ENCODE data around the gene RUNX2. TPM values are rescaled to one million over a fixed set of nuclear protein-coding genes. Genes with fewer than 3 reads are reported as not detected.

The RUNX2 gene
- polyA plus RNA-seq, 1 donor (not counting 4 experiments of a cell fraction or from before 2014, with no cell fraction given): 1.4 TPM

DNA sequence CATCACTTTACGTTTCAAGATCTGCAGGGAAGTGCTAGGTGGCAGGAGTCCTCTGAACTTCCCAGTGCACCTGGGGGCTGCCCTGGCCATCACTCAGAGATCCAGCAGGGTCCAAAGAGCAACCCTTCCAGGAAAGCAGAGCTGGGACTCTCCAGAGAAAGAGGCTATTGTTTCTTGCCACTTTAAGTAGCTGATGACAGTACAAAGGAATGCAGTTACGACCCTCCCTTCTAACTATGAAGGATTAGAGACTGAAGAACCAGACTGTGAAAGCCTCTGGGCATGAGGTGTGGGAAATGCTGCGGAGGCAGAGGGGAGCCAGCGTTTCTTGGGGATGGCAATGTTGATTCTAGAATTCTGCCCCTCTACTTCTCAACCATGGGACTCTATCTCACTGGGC, 238.8 kb downstream of the RUNX2 start:
- H4K20me1 ChIP-seq (ENCODE audit: control insufficient read depth, extremely low read depth, insufficient read depth, low read length): no peaks in the 10 kb centered on the region
- H2AFZ ChIP-seq (ENCODE audit: control insufficient read depth, low read length): peak overlapping the region; percentile 8
- DNase-seq (ENCODE audit: low read depth, low spot score) (no peak), FAIRE-seq (peak; percentile 67)
- peaks cover 22% of the 10 kb centered on the region for H3K4me1 ChIP-seq (ENCODE audit: control insufficient read depth, extremely low read depth, insufficient read depth, low read length)
- no peaks in the 10 kb centered on the region for H3K9me3 ChIP-seq (ENCODE audit: control insufficient read depth, low read depth, low read length)
- no peak overlapping the region for H3K27ac ChIP-seq (ENCODE audit: control insufficient read depth, insufficient read depth, low read length)
- no peaks in the 10 kb centered on the region for H3K36me3 ChIP-seq (ENCODE audit: control insufficient read depth in 2 of 2, extremely low read depth in 1 of 2, insufficient read depth in 2 of 2, low read length in 2 of 2)
- TF ChIP-seq, protein P1, sequence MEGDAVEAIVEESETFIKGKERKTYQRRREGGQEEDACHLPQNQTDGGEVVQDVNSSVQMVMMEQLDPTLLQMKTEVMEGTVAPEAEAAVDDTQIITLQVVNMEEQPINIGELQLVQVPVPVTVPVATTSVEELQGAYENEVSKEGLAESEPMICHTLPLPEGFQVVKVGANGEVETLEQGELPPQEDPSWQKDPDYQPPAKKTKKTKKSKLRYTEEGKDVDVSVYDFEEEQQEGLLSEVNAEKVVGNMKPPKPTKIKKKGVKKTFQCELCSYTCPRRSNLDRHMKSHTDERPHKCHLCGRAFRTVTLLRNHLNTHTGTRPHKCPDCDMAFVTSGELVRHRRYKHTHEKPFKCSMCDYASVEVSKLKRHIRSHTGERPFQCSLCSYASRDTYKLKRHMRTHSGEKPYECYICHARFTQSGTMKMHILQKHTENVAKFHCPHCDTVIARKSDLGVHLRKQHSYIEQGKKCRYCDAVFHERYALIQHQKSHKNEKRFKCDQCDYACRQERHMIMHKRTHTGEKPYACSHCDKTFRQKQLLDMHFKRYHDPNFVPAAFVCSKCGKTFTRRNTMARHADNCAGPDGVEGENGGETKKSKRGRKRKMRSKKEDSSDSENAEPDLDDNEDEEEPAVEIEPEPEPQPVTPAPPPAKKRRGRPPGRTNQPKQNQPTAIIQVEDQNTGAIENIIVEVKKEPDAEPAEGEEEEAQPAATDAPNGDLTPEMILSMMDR (optimal IDR thresholded peaks at IDR 0.05 in 1 of 3, IDR thresholded peaks at IDR 0.05 in 1 of 3, conservative IDR thresholded peaks at IDR 0.05 in 1 of 3; ENCODE audit: extremely low read depth in 1 of 3, insufficient read depth in 2 of 3, low read length in 3 of 3): no peak
- TF ChIP-seq EZH2 (IDR thresholded peaks at IDR 0.05; ENCODE audit: low read length): no peak
- H3K4me2 ChIP-seq (ENCODE audit: control insufficient read depth, extremely low read depth, insufficient read depth, low read depth, low read length): no peak overlapping the region
- dilution Hi-C loops (cut with MboI; ENCODE audit: extremely low pct_ligation_motif_present, low sequenced_read_pairs): no loop called here
- H3K9me1 ChIP-seq (ENCODE audit: control insufficient read depth, extremely low read depth, insufficient read depth, low read length): no peaks in the 10 kb centered on the region
- H3K79me2 ChIP-seq (ENCODE audit: control insufficient read depth, insufficient read depth, low read length): no peaks in the 10 kb centered on the region
- H3K27me3 ChIP-seq (ENCODE audit: control insufficient read depth, extremely low read depth, insufficient read depth, low read length): no peaks in the 10 kb centered on the region
- H3K4me3 ChIP-seq (ENCODE audit: control insufficient read depth in 2 of 3, extremely low read depth in 1 of 3, insufficient read depth in 2 of 3, low read depth in 1 of 3, low read length in 3 of 3): no peak overlapping the region
- H3K9ac ChIP-seq (ENCODE audit: control insufficient read depth, extremely low read depth, insufficient read depth, low read length): no peak overlapping the region

DNA sequence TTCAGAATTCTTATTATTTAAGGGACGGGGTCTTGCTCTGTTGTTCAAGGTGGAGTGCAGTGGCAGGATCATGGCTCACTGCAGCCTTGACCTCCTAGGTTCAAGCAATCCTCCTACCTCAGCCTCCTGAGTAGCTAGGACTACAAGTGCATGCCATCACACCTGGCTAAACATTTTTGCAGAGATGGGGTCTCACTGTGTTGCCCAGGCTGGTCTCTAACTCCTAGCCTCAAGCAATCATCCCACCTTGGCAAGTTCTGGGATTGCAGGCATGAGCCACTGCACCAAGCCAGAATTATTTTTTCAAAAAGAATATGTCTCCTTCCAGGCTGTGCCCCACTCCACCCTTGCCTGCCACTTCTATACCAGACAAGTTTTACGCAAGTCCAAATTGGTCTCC, 239.7 kb downstream of the RUNX2 start:
- no peak for FAIRE-seq

More for the DNA sequence above, 239.7 kb downstream of the RUNX2 start:
- Histone ChIP-seq H3K36me3 (ENCODE audit: control insufficient read depth in 2 of 2, extremely low read depth in 1 of 2, insufficient read depth in 2 of 2, low read length in 2 of 2) (no peaks in the 10 kb centered on the region), H3K4me1 (ENCODE audit: control insufficient read depth, extremely low read depth, insufficient read depth, low read length) (peaks cover 22% of the 10 kb centered on the region), H3K9me3 (ENCODE audit: control insufficient read depth, low read depth, low read length) (no peaks in the 10 kb centered on the region), H3K27me3 (ENCODE audit: control insufficient read depth, extremely low read depth, insufficient read depth, low read length) (no peaks in the 10 kb centered on the region), H3K4me3 (ENCODE audit: control insufficient read depth in 2 of 3, extremely low read depth in 1 of 3, insufficient read depth in 2 of 3, low read depth in 1 of 3, low read length in 3 of 3) (no peak overlapping the region), H3K9ac (ENCODE audit: control insufficient read depth, extremely low read depth, insufficient read depth, low read length) (no peak overlapping the region), H2AFZ (ENCODE audit: control insufficient read depth, low read length) (no peak overlapping the region), H3K79me2 (ENCODE audit: control insufficient read depth, insufficient read depth, low read length) (no peaks in the 10 kb centered on the region), H4K20me1 (ENCODE audit: control insufficient read depth, extremely low read depth, insufficient read depth, low read length) (no peaks in the 10 kb centered on the region), H3K4me2 (ENCODE audit: control insufficient read depth, extremely low read depth, insufficient read depth, low read depth, low read length) (no peak overlapping the region), H3K27ac (ENCODE audit: control insufficient read depth, insufficient read depth, low read length) (no peak overlapping the region), H3K9me1 (ENCODE audit: control insufficient read depth, extremely low read depth, insufficient read depth, low read length) (no peaks in the 10 kb centered on the region)
- TF ChIP-seq, protein P1 (optimal IDR thresholded peaks at IDR 0.05 in 1 of 3, IDR thresholded peaks at IDR 0.05 in 1 of 3, conservative IDR thresholded peaks at IDR 0.05 in 1 of 3; ENCODE audit: extremely low read depth in 1 of 3, insufficient read depth in 2 of 3, low read length in 3 of 3): no peak
- no peak for TF ChIP-seq EZH2 (IDR thresholded peaks at IDR 0.05; ENCODE audit: low read length)
- dilution Hi-C loops (cut with MboI; ENCODE audit: extremely low pct_ligation_motif_present, low sequenced_read_pairs): no loop called here
- no peak for DNase-seq (ENCODE audit: low read depth, low spot score)
